NCI-H2107 treated with DMSO at 0.1 percent for 48 hours (cell line): ENCODE data around the gene PHACTR1.
A peak's percentile ranks its signal among the peaks of the same experiment; 100 is the strongest.

ENCODE experiments used
- DNase-seq: peaks from one replicate; lab custom pipeline; 2025; ENCODE audit not compliant: unreplicated experiment; lab: John Stamatoyannopoulos, UW

PHACTR1 gene

GRCh38 chr6:13331516-13332348 lies 615.2 kb downstream of the PHACTR1 start:
- DNase-seq = peak; percentile 21

DNA sequence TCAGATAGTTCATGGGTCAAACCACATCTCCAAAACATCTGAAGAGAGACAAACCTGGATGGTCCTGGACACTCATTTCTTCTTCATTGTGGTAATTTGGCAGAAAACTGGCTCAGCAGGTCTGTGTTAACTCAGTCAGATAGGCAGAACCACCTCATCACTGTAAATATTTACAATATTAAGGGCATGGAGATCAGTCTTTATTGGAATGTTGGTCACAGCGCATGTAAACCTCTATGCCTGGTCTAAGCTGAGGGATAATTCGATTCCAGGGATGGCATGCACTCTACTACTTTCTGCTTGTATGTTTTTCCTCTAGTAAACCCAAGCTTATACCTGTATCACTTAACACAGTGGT lies 615.8 kb downstream of the PHACTR1 start:
- DNase-seq = no peak

DNA sequence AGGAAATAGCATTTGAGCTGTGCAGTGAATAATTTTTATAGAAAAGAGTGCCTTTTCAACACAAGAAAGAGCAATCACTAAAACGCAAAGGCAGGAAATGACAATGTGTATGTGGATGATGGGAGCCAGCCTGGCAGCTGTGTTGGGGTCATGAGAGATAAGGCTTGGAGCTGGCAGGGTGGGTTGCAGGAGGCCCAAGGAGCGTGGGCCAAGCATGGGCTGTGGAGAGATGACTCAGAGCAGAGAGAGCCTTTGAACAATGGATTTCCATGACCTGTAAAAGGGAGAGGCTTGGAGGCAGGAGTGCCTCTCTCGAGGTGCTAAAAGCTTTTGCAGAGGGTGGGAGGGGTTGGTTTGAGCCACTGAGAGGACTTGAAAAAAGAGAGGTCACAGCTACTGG lies 618.4 kb downstream of the PHACTR1 start:
- DNase-seq = no peak

DNA sequence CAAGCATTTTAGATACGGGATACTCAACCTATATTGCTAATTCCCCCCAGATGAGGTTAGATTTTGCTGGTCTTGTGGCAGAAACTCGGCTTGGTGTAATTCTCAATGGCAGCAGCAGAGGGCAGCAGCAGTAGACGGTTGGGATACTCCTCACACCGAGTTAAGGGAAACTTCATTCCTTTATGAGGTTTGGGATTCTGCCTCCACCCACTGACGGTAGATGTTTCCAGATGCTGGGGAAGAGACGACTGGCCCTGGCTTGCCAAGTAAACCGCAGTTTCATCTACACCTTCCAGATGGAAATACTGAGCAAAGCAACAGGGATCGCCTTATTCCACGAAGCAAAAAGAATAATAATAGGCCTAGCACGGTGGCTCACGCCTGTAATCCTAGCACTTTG lies 620.0 kb downstream of the PHACTR1 start:
- DNase-seq = peak; percentile 50

DNA sequence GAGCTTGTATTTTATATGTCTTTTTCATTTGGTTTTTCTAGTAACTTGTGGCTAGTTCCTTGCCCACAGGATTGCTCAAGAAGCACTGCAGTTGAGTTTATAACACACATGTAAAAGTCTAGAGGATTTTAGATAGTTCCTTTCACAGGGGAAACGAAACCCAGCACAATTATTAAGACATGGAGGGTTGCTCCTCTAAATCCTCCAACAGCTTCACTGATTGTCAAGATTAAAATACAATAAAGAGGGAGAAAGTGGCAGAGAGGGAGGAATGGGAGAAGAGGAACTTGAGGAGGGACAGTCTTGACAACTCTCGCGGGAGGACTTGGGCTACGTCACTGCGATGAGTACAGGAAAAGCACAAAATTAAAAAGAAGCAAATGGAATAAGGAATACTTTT lies 621.5 kb downstream of the PHACTR1 start:
- no peak for DNase-seq
